Measurements from ENCODE around the gene CLTA. TPM values are rescaled to one million over a fixed set of nuclear protein-coding genes. Genes with fewer than 3 reads are reported as not detected.
"Not testable (repeated sequence)": the region's sequence is repeated elsewhere in the genome, so short reads cannot be mapped to it uniquely, and the experiment has no call there.

Gene CLTA
- total RNA-seq, 4 donors from 2014 or later: 163 to 308 (median 217) TPM

- DNase-seq: no peak
- Histone ChIP-seq H3K4me3 (no peak overlapping the region), H3K36me3 (peaks cover 0 to 39% (median 12%) of the 10 kb centered on the region in 4 donors), H3K9me3 (no peaks in the 10 kb centered on the region), H3K27me3 (no peaks in the 10 kb centered on the region), H3K27ac (no peak overlapping the region), H3K4me1 (peaks cover 0 to 14% (median 8%) of the 10 kb centered on the region in 4 donors)
- intact Hi-C loops (cut with DNase I; ENCODE audit: low total_unique reads) (no loop called here), in situ Hi-C loops (cut with MboI; ENCODE audit: low pct_ligation_motif_present in 1 of 4, low pct_unique_long_range_greater_than_20kb in 1 of 4, low sequenced_read_pairs in 3 of 4) (loop anchor here in 1 of 4 donors (10.0 kb wide), 1 partner anchor 79 kb away; no protein-coding TSS in a partner anchor)
- WGBS, 2 donors (ENCODE audit: low coverage in 1 of 2): 94 to 100% methylated on average over 3 to 6 of the region's 6 CpGs
- TF ChIP-seq EP300 (IDR thresholded peaks at IDR 0.05; ENCODE audit: low read depth) (no peak), POLR2A (IDR thresholded peaks at IDR 0.05) (no peak), POLR2AphosphoS5 (IDR thresholded peaks at IDR 0.05) (peak in 1 of 3 donors; percentile 11)
- TF ChIP-seq, protein P1, sequence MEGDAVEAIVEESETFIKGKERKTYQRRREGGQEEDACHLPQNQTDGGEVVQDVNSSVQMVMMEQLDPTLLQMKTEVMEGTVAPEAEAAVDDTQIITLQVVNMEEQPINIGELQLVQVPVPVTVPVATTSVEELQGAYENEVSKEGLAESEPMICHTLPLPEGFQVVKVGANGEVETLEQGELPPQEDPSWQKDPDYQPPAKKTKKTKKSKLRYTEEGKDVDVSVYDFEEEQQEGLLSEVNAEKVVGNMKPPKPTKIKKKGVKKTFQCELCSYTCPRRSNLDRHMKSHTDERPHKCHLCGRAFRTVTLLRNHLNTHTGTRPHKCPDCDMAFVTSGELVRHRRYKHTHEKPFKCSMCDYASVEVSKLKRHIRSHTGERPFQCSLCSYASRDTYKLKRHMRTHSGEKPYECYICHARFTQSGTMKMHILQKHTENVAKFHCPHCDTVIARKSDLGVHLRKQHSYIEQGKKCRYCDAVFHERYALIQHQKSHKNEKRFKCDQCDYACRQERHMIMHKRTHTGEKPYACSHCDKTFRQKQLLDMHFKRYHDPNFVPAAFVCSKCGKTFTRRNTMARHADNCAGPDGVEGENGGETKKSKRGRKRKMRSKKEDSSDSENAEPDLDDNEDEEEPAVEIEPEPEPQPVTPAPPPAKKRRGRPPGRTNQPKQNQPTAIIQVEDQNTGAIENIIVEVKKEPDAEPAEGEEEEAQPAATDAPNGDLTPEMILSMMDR (IDR thresholded peaks at IDR 0.05): no peak
Observed at GRCh38 chr9:36245906-36246305, 55.2 kb downstream of the CLTA start.

DNA sequence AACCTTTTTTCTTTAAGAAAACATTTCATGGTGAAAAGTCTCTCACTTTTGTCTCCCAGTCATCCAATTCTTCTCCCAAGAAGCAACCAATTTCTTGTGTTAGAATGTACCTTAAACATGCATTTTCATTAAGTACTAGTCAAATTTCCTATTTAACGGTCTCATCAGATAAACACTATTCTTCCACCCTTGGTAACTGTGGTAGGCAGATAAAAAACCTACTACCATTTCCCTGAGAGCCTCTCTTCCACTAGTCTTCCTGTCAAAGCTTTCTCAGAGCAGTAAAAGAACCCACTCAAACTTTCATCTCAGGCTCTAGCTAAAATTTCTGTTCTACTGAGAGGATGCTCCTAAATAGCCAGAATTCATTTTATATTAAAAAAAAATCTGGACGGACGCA is 56.6 kb downstream of the CLTA start:
- Histone ChIP-seq H3K36me3 (peaks cover 0 to 28% (median 12%) of the 10 kb centered on the region in 4 donors), H3K4me3 (no peak overlapping the region), H3K27me3 (no peaks in the 10 kb centered on the region), H3K4me1 (peaks cover 0 to 15% (median 8%) of the 10 kb centered on the region in 4 donors), H3K27ac (no peak overlapping the region), H3K9me3 (no peaks in the 10 kb centered on the region)
- 86 to 96% methylated on average over 3 of the region's 3 CpGs for WGBS, 2 donors (ENCODE audit: low coverage in 1 of 2)
- in situ Hi-C loops (cut with MboI; ENCODE audit: low pct_ligation_motif_present in 1 of 4, low pct_unique_long_range_greater_than_20kb in 1 of 4, low sequenced_read_pairs in 3 of 4) (loop anchor here in 1 of 4 donors (10.0 kb wide), 1 partner anchor 77 kb away; no protein-coding TSS in a partner anchor), intact Hi-C loops (cut with DNase I; ENCODE audit: low total_unique reads) (no loop called here)
- DNase-seq: no peak
- TF ChIP-seq POLR2AphosphoS5 (IDR thresholded peaks at IDR 0.05): no peak
- no peak for TF ChIP-seq POLR2A (IDR thresholded peaks at IDR 0.05)
- TF ChIP-seq, protein P1 (IDR thresholded peaks at IDR 0.05): no peak
- TF ChIP-seq EP300 (IDR thresholded peaks at IDR 0.05; ENCODE audit: low read depth): no peak

DNA sequence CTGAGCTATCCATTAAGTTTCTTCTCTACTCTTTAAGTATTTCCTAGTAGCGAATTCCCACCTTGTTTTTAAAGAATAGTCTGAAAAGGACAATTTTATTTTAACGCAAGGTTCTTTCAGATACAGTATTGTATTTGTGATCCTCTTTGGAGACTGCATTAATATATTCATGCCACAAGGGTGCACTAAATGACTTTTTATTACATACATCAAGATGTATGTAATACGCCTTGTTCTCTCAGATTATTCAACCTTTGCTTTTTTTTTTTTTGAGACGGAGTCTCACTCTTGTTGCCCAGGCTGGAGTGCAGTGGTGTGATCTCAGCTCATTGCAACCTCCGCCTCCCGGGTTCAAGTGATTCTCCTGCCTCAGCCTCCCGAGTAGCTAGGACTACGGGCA is 57.3 kb downstream of the CLTA start:
- in situ Hi-C loops (cut with MboI; ENCODE audit: low pct_ligation_motif_present in 1 of 4, low pct_unique_long_range_greater_than_20kb in 1 of 4, low sequenced_read_pairs in 3 of 4): loop anchor here in 1 of 4 donors (10.0 kb wide), 1 partner anchor 77 kb away; no protein-coding TSS in a partner anchor
- H3K4me1 ChIP-seq: peaks cover 0 to 15% (median 11%) of the 10 kb centered on the region in 4 donors
- H3K4me3 ChIP-seq; intact Hi-C loops (cut with DNase I; ENCODE audit: low total_unique reads); H3K9me3 ChIP-seq; DNase-seq; H3K27me3 ChIP-seq: not testable (repeated sequence)
- H3K27ac ChIP-seq: peak overlapping the region in 1 of 4 donors; percentile 35
- TF ChIP-seq, protein P1 (IDR thresholded peaks at IDR 0.05): peak; percentile 27 to 70 (median 37)
- peaks cover 0 to 25% (median 12%) of the 10 kb centered on the region in 4 donors for H3K36me3 ChIP-seq
- 57% methylated on average over 3 to 8 of the region's 8 CpGs for WGBS, 2 donors (ENCODE audit: low coverage in 1 of 2)

- Histone ChIP-seq H3K4me1 (peaks cover 0 to 17% (median 11%) of the 10 kb centered on the region in 4 donors), H3K9me3 (no peaks in the 10 kb centered on the region), H3K27ac (no peak overlapping the region), H3K4me3 (no peak overlapping the region), H3K36me3 (peaks cover 0 to 20% (median 11%) of the 10 kb centered on the region in 4 donors), H3K27me3 (no peaks in the 10 kb centered on the region)
- TF ChIP-seq POLR2AphosphoS5 (IDR thresholded peaks at IDR 0.05) (no peak), EP300 (IDR thresholded peaks at IDR 0.05; ENCODE audit: low read depth) (no peak), POLR2A (IDR thresholded peaks at IDR 0.05) (no peak)
- TF ChIP-seq, protein P1 (IDR thresholded peaks at IDR 0.05): no peak
- no peak for DNase-seq
- 78 to 84% methylated on average over 6 of the region's 6 CpGs for WGBS, 2 donors (ENCODE audit: low coverage in 1 of 2)
- in situ Hi-C loops (cut with MboI; ENCODE audit: low pct_ligation_motif_present in 1 of 4, low pct_unique_long_range_greater_than_20kb in 1 of 4, low sequenced_read_pairs in 3 of 4): loop anchor here in 1 of 4 donors (10.0 kb wide), 1 partner anchor 76 kb away; no protein-coding TSS in a partner anchor
- intact Hi-C loops (cut with DNase I; ENCODE audit: low total_unique reads): no loop called here
Observed at GRCh38 chr9:36249189-36249588, 58.5 kb downstream of the CLTA start.

Data from transverse colon (tissue), 4 donors.